ENCODE data around the gene TULP3.

TULP3 gene

DNA sequence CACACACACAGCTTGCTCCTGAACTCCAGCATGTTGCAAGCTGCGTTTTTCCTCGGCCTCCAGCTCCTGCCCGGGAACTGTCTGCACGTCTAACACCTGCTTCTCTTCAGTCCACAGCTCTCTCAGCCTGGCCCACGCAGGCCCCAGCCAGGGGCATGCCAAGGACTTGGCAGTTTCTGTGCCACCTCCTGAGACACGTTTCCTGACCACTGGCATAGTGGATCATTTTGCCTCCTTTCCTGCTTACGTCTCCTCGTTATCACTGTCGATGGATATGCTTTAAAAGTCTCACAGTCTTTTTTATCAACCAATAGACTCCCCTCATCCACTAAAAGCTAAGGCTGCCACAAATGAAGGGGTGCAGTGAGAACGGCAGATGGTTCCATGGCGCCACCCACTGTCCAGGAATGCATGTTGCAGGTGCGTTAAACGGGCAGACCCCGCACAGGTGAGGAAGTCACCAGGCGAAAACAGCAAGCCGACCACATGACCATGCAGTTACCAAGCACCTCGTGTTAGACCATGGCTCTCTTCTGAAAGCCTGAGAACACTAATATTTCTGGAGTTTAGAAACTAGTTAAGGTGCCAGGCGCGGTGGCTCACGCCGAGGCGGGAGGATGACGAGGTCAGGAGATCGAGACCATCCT, 53.8 kb downstream of the TULP3 start:
- TF ChIP-seq, protein P1, sequence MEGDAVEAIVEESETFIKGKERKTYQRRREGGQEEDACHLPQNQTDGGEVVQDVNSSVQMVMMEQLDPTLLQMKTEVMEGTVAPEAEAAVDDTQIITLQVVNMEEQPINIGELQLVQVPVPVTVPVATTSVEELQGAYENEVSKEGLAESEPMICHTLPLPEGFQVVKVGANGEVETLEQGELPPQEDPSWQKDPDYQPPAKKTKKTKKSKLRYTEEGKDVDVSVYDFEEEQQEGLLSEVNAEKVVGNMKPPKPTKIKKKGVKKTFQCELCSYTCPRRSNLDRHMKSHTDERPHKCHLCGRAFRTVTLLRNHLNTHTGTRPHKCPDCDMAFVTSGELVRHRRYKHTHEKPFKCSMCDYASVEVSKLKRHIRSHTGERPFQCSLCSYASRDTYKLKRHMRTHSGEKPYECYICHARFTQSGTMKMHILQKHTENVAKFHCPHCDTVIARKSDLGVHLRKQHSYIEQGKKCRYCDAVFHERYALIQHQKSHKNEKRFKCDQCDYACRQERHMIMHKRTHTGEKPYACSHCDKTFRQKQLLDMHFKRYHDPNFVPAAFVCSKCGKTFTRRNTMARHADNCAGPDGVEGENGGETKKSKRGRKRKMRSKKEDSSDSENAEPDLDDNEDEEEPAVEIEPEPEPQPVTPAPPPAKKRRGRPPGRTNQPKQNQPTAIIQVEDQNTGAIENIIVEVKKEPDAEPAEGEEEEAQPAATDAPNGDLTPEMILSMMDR (IDR thresholded peaks at IDR 0.05; ENCODE audit: borderline replicate concordance, control extremely low read depth, extremely low read depth, insufficient read depth, missing control alignments): peak; percentile 59
- DNase-seq (ENCODE audit: low spot score): peak; percentile 82
- in situ Hi-C loops (cut with MboI; ENCODE audit: low sequenced_read_pairs, unreplicated experiment): no loop called here

DNA sequence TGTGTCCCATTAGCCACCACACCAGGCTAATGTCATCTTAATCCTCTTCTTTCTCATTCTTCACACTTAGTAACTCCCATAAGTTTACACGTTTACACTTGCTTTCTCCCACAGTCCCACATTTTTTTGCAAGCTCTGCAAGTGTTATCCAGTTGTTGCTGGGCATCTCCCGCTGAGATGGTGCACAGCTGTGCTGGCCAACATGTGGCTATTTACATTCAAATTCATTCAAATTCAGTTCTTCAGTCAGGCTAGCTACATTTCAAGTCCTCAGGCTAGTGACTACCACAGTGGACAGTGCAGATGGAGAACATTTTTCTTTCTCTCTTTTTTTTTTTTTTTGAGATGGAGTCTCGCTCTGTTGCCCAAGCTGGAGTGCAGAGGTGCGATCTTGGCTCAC, 58.7 kb downstream of the TULP3 start:
- TF ChIP-seq, protein P1 (IDR thresholded peaks at IDR 0.05; ENCODE audit: borderline replicate concordance, control extremely low read depth, extremely low read depth, insufficient read depth, missing control alignments): no peak
- in situ Hi-C loops (cut with MboI; ENCODE audit: low sequenced_read_pairs, unreplicated experiment): no loop called here
- no peak for DNase-seq (ENCODE audit: low spot score)

DNA sequence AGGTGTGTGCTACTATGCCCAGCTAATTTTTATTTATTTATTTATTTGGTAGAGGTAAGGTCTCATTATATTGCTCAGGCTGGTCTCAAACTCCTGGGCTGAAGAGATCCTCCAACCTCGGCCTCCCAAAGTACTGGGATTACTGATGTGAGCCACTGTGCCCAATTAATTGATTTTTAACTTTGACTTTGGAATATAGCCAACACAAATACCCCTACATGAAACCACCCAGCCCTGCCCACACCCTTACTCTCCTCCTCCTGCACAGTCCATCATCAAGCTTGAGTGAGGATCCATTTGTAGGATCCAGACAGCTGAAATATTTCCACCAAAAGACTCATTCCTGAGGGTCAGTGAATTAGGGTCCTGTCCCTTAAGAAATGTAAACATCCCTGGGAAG, 65.2 kb downstream of the TULP3 start:
- TF ChIP-seq, protein P1 (IDR thresholded peaks at IDR 0.05; ENCODE audit: borderline replicate concordance, control extremely low read depth, extremely low read depth, insufficient read depth, missing control alignments): no peak
- in situ Hi-C loops (cut with MboI; ENCODE audit: low sequenced_read_pairs, unreplicated experiment): no loop called here
- DNase-seq (ENCODE audit: low spot score): no peak

DNA sequence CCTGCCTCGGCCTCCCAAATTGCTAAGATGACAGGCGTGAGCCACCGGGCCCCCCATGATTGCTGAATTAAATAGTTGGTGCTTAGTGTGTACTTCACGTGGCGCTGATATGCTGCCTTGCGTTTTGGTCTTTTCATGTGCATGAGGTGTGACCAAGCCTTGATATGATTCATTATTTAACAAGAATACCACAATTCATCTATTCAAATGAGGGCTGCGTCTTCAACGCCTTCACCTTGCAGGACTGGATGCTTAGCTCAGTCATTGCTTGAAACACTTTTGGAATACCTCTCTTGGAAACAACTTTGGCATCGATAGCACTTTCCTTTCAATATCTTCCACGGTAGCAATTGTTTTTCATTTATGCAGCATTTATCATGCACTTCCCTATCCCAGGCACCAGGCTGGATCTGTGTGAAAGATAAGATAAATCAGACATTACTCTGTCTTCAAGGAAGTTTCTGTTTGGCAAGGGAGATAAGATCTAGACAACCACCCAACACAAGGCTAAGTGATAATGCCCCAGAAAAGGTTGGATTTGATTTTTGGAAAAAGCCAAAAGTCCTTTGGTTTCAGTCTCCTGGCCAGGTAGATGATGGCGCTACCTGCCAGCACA, 67.2 kb downstream of the TULP3 start:
- no peak for DNase-seq (ENCODE audit: low spot score)
- in situ Hi-C loops (cut with MboI; ENCODE audit: low sequenced_read_pairs, unreplicated experiment): no loop called here
- TF ChIP-seq, protein P1 (IDR thresholded peaks at IDR 0.05; ENCODE audit: borderline replicate concordance, control extremely low read depth, extremely low read depth, insufficient read depth, missing control alignments): no peak

DNA sequence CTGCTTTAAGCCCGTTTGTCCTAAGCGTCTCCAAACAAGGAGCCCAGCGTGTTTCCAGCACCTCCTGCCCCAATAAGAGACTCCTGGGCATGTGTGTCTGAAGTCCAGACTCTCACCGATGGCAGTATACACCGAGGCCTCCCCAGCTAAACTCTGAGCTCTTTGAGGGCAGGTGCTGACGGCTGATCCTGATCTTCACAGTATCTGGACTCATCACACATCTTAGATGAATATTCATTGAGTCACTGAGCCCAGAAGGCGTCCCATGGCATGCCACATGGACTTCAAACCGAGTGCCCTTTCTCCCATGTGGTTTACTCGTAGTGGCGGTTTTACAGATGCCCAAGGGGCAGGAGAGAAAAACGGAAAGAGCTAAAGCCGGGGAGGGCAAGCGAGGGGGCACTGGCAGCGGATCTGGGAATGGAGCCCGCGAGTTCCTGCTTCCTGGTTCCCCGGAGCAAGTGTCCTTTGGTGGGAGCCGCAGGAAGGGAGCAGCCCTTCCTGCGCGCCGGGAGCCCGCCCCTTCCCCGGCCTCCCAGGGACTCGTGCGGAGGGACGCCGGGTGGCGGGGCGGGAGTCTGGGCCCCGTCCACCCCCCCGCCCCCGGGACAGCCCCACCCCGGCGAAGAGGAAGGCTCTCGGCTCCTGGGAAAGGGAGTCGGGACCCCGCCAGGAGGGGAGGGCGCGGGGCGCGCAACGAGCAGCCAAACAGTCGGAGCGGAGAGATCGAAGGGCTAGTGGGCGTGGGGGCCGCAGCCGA, 67.9 kb downstream of the TULP3 start:
- in situ Hi-C loops (cut with MboI; ENCODE audit: low sequenced_read_pairs, unreplicated experiment): no loop called here
- no peak for DNase-seq (ENCODE audit: low spot score)
- TF ChIP-seq, protein P1 (IDR thresholded peaks at IDR 0.05; ENCODE audit: borderline replicate concordance, control extremely low read depth, extremely low read depth, insufficient read depth, missing control alignments): no peak

DNA sequence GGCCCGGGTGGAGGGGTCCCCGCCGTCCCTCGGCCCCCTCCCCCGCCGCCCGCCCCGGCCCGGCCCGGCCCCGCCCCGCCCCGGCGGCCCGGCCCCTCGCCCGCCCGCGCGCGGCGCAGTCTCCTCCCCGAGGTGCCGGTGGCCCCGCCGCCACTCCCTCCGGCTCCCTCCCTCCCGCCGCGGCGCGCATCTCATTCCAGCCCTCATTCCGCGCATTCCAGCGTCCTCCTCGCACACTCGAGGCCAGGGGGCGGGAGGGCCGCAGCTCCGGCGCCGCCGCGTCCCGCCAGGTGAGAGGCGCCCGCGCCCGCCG, 68.5 kb downstream of the TULP3 start, which contains the start of gene TEAD4:
TEAD4 (plus strand) TSS at position 206 of the 313 bp plus-strand sequence.
- DNase-seq (ENCODE audit: low spot score): peak; percentile 83
- TF ChIP-seq, protein P1 (IDR thresholded peaks at IDR 0.05; ENCODE audit: borderline replicate concordance, control extremely low read depth, extremely low read depth, insufficient read depth, missing control alignments): no peak
- in situ Hi-C loops (cut with MboI; ENCODE audit: low sequenced_read_pairs, unreplicated experiment): no loop called here
